GM12865 (cell line): Measurements from ENCODE around the gene MED8.
A peak's percentile ranks its signal among the peaks of the same experiment; 100 is the strongest.
"Not testable (repeated sequence)": the region's sequence is repeated elsewhere in the genome, so short reads cannot be mapped to it uniquely, and the experiment has no call there.

Source experiments
- DNase-seq: peaks from one replicate; pipeline ENCODE4 v3.0.0; 2010; ENCODE audit warnings: low read depth
- H3K4me3 ChIP-seq: 2 replicates; pipeline ENCODE4 v1.5.1; 2011; ENCODE audit warnings: mild to moderate bottlenecking, low read depth, low read length, control low read depth
- CTCF ChIP-seq: IDR thresholded peaks from 2 replicates; pipeline ENCODE4 v1.5.1; 2011; ENCODE audit warnings: low read length, control low read depth, low read depth, inconsistent platforms; ENCODE audit not compliant: insufficient read depth; ENCODE audit errors: missing control alignments

MED8 gene

GRCh38 chr1:43373066-43373940 lies 16.3 kb downstream of the MED8 start:
- no peak for DNase-seq
- TF ChIP-seq CTCF = no peak
- H3K4me3 ChIP-seq = no peak overlapping the region

- DNase-seq = no peak
- TF ChIP-seq CTCF = no peak
- H3K4me3 ChIP-seq = no peak overlapping the region
Observed at GRCh38 chr1:43372172-43372571, 17.4 kb downstream of the MED8 start.

GRCh38 chr1:43370564-43370963 lies 19.0 kb downstream of the MED8 start:
- no peak for TF ChIP-seq CTCF
- no peak for DNase-seq
- no peak overlapping the region for H3K4me3 ChIP-seq

GRCh38 chr1:43369779-43370178 lies 19.8 kb downstream of the MED8 start:
- not testable (repeated sequence) for DNase-seq

GRCh38 chr1:43368646-43369020 lies 21.0 kb downstream of the MED8 start:
- no peak for TF ChIP-seq CTCF
- H3K4me3 ChIP-seq = peak overlapping the region; percentile 62
- no peak for DNase-seq

More at GRCh38 chr1:43369779-43370178, 19.8 kb downstream of the MED8 start:
- not testable (repeated sequence) for H3K4me3 ChIP-seq

- H3K4me3 ChIP-seq = peak within 1 kb of the TSS; percentile 70
- peak; percentile 95 for DNase-seq
- TF ChIP-seq CTCF = peak; percentile 20
Observed at GRCh38 chr1:43367904-43368645, 21.5 kb downstream of the MED8 start, which contains the start of gene ELOVL1. ELOVL1 (minus strand) TSS chr1:43368011; CDS start chr1:43365609, 2,402 bp downstream.
